Right lobe of liver (tissue), 4 donors: ENCODE measurements around the gene NFIA.

Source experiments
- CTCF ChIP-seq, 4 donors: fragments of 200-600 bp in 3 of 4; fragments of 450-650 bp in 1 of 4; IDR thresholded peaks; one replicate each; pipeline versions ENCODE4 v1.5.1 to v1.8.0; 2016 to 2022; ENCODE audit warnings: antibody characterized with exemption in 4 of 4, mild to moderate bottlenecking in 2 of 4
- POLR2A ChIP-seq: fragments of 450-650 bp; IDR thresholded peaks from one replicate; pipeline ENCODE4 v1.6.1; 2017; ENCODE audit warnings: antibody characterized with exemption, mild to moderate bottlenecking
- donor health status: DM: no; HTN: no; CAD: no.
- donor health status: DM: no; HTN: no; CAD: no.
- donor health status: DM: no; HTN: yes; CAD: no.

GRCh38 chr1:61174060-61174795, 91.9 kb downstream of the NFIA start:
- no peak for TF ChIP-seq CTCF (IDR thresholded peaks at IDR 0.05)
- no peak for TF ChIP-seq POLR2A
